ENCODE measurements around the gene LYL1.

- TF ChIP-seq CTCF (IDR thresholded peaks at IDR 0.05; ENCODE audit: low read depth, low read length) (peak; percentile 91), EZH2phosphoT487 (IDR thresholded peaks at IDR 0.05; ENCODE audit: low read depth) (no peak)
Measured at GRCh38 chr19:13104360-13104847, 1.7 kb upstream of the LYL1 start.
